Endothelial cell of umbilical vein (primary cell): Measurements from ENCODE around the gene ZNF792. TPM values are rescaled to one million over a fixed set of nuclear protein-coding genes. Genes with fewer than 3 reads are reported as not detected.

Source experiments
- BruUV-seq: library from RNA; stranded (reverse); fragments of 400-500 nt; replicated peaks from 2 replicates; lab custom pipeline; 2021; lab: Mats Ljungman, UMichigan
- CTCF ChIA-PET: fragments of 300-600, 350-600 bp; sonication (Branson Sonifier 250); formaldehyde crosslinking; loops from one replicate; lab custom pipeline; 2021; ENCODE audit warnings: antibody characterized with exemption, inconsistent platforms; lab: Charles Lee
- POLR2A ChIA-PET: fragments of 300-600, 350-600 bp; sonication (Branson Sonifier 250); formaldehyde crosslinking; loops from one replicate; lab custom pipeline; 2021; ENCODE audit warnings: antibody characterized with exemption, inconsistent platforms; lab: Charles Lee
- DNase-seq: peaks from one replicate; pipeline ENCODE4 v3.0.0-alpha.2; 2011; ENCODE audit warnings: low read depth, low spot score
- FAIRE-seq: peaks from 2 replicates; lab custom pipeline; 2011; peaks lifted over from hg19 to GRCh38; lab: Jason Lieb, UNC
- H2AFZ ChIP-seq: 2 replicates; pipeline ENCODE4 v1.6.0; 2012; ENCODE audit warnings: low read depth, low read length, control low read depth, inconsistent platforms
- H3K27ac ChIP-seq: 2 replicates; pipeline ENCODE4 v1.5.1; 2011; ENCODE audit warnings: low read depth, mild to moderate bottlenecking, control low read depth, low read length, moderate library complexity; ENCODE audit not compliant: insufficient read depth
- H3K27me3 ChIP-seq, 2 experiments: 2 replicates each; pipeline versions ENCODE4 v1.6.0 to v1.6.1; 2011; ENCODE audit warnings: low read length in 2 of 2, mixed read lengths in 1 of 2; ENCODE audit not compliant: control insufficient read depth in 2 of 2, insufficient read depth in 2 of 2
- H3K36me3 ChIP-seq, 2 experiments: 2 replicates in 1 of 2; 3 replicates in 1 of 2; pipeline ENCODE4 v1.5.1; 2011; ENCODE audit warnings: low read length in 2 of 2, mild to moderate bottlenecking in 1 of 2, moderate library complexity in 1 of 2; ENCODE audit not compliant: control insufficient read depth in 2 of 2, insufficient read depth in 2 of 2; ENCODE audit errors: extremely low read depth in 1 of 2
- H3K4me1 ChIP-seq: 3 replicates; pipeline ENCODE4 v1.5.1; 2011; ENCODE audit warnings: mild to moderate bottlenecking, low read length; ENCODE audit not compliant: control insufficient read depth, insufficient read depth; ENCODE audit errors: extremely low read depth
- H3K4me2 ChIP-seq: 2 replicates; pipeline ENCODE4 v1.6.1; 2011; ENCODE audit warnings: low read length, control low read depth, mixed read lengths; ENCODE audit not compliant: insufficient read depth
- H3K4me3 ChIP-seq, 3 experiments: fragments of 200-600 bp in 1 of 3; sonication (generic), shearing (Covaris generic) in 1 of 3; replicated peaks in 1 of 3; 2 replicates each; pipeline ENCODE4 v1.5.1; 2011 to 2016; ENCODE audit warnings: control low read depth in 3 of 3, low read length in 3 of 3, mild to moderate bottlenecking in 2 of 3, inconsistent platforms in 1 of 3, low read depth in 1 of 3, moderate library complexity in 1 of 3; ENCODE audit not compliant: insufficient read depth in 1 of 3
- H3K79me2 ChIP-seq: 2 replicates; pipeline ENCODE4 v1.6.0; 2012; ENCODE audit warnings: low read length, inconsistent platforms; ENCODE audit not compliant: control insufficient read depth, insufficient read depth
- H3K9ac ChIP-seq: replicated peaks from 2 replicates; pipeline ENCODE3; 2011; ENCODE audit warnings: low read length, control low read depth; ENCODE audit not compliant: insufficient read depth; ENCODE audit errors: extremely low read depth
- H3K9me1 ChIP-seq: replicated peaks from 3 replicates; pipeline ENCODE4 v1.6.0; 2011; ENCODE audit warnings: mild to moderate bottlenecking, low read length; ENCODE audit not compliant: control insufficient read depth, insufficient read depth; ENCODE audit errors: extremely low read depth
- H3K9me3 ChIP-seq: replicated peaks from 2 replicates; pipeline ENCODE4 v1.5.1; 2012; ENCODE audit warnings: low read length, inconsistent platforms; ENCODE audit not compliant: control insufficient read depth, insufficient read depth
- H4K20me1 ChIP-seq: replicated peaks from 2 replicates; pipeline ENCODE3; 2011; ENCODE audit warnings: mild to moderate bottlenecking, low read length; ENCODE audit not compliant: control insufficient read depth, insufficient read depth; ENCODE audit errors: extremely low read depth
- CTCF ChIP-seq, 2 donors: IDR thresholded peaks; 1 replicate in 1 of 2; 2 replicates in 1 of 2; pipeline ENCODE4 v1.5.1; 2011; ENCODE audit warnings: low read length in 2 of 2, mild to moderate bottlenecking in 2 of 2, moderate library complexity in 2 of 2, control low read depth in 1 of 2, inconsistent platforms in 1 of 2, low read depth in 1 of 2; ENCODE audit not compliant: insufficient read depth in 1 of 2; ENCODE audit errors: extremely low read depth in 1 of 2
- EZH2 ChIP-seq: IDR thresholded peaks from 2 replicates; pipeline ENCODE4 v1.6.1; 2012; ENCODE audit warnings: borderline replicate concordance, low read depth, mild to moderate bottlenecking, moderate library complexity, low read length, inconsistent platforms; ENCODE audit not compliant: severe bottlenecking
- FOS ChIP-seq: IDR thresholded peaks from 2 replicates; pipeline ENCODE4 v1.6.1; 2011; ENCODE audit warnings: mild to moderate bottlenecking, low read length, moderate library complexity, borderline replicate concordance; ENCODE audit not compliant: insufficient read depth
- GATA2 ChIP-seq: IDR thresholded peaks from 2 replicates; pipeline ENCODE4 v1.7.0; 2011; ENCODE audit warnings: low read depth, mild to moderate bottlenecking, moderate library complexity, mixed read lengths, low read length; ENCODE audit not compliant: insufficient read length, insufficient read depth
- JUN ChIP-seq: IDR thresholded peaks from 2 replicates; pipeline ENCODE4 v1.6.1; 2011; ENCODE audit warnings: borderline replicate concordance, low read depth; ENCODE audit not compliant: insufficient read length, insufficient read depth
- MYC ChIP-seq: IDR thresholded peaks from one replicate; pipeline ENCODE4 v1.6.1; 2011; ENCODE audit warnings: mild to moderate bottlenecking, low read depth, low read length
- POLR2A ChIP-seq: IDR thresholded peaks from 2 replicates; pipeline ENCODE4 v1.6.1; 2012; ENCODE audit warnings: low read depth, mild to moderate bottlenecking, control low read depth, low read length
- POLR2AphosphoS5 ChIP-seq: IDR thresholded peaks from 2 replicates; pipeline ENCODE4 v1.6.1; 2012; ENCODE audit warnings: low read depth, mild to moderate bottlenecking, control low read depth, low read length, moderate library complexity; ENCODE audit not compliant: insufficient read depth
- dilution Hi-C: fragments of 300-500 bp; cut with MboI; formaldehyde crosslinking; loops from one replicate; pipeline ENCODE4 v1.15.0; 2019; ENCODE audit warnings: low sequenced_read_pairs; ENCODE audit not compliant: extremely low pct_ligation_motif_present
- intact Hi-C: fragments of 100-400 bp; cut with micrococcal nuclease; formaldehyde crosslinking; loops from one replicate; pipeline ENCODE4 v1.10.0; 2022
- polyA plus RNA-seq, 4 experiments: library from polyadenylated mRNA; depleted of rRNA in 3 of 4; stranded (reverse) in 3 of 4; unstranded in 1 of 4; fragments of >200 nt; gene quantifications; 2 replicates each; pipeline versions ENCODE4 v1.2.1 to v1.2.3, GENCODE V29; 2011 to 2012; ENCODE audit warnings: missing spikeins in 1 of 4
- total RNA-seq: library from RNA; stranded (reverse); gene quantifications from 2 replicates; pipeline ENCODE4 v1.2.3, GENCODE V29; 2021
- TF ChIP-seq, protein P1 (sequence below): IDR thresholded peaks from 2 replicates; pipeline ENCODE4 v1.6.1; 2011; ENCODE audit not compliant: insufficient read depth, insufficient read length

Gene ZNF792
- total and polyA plus RNA-seq, 2 donors (not counting 3 experiments of a cell fraction or from before 2014, with no cell fraction given) = 11.3 to 19.8 TPM

DNA sequence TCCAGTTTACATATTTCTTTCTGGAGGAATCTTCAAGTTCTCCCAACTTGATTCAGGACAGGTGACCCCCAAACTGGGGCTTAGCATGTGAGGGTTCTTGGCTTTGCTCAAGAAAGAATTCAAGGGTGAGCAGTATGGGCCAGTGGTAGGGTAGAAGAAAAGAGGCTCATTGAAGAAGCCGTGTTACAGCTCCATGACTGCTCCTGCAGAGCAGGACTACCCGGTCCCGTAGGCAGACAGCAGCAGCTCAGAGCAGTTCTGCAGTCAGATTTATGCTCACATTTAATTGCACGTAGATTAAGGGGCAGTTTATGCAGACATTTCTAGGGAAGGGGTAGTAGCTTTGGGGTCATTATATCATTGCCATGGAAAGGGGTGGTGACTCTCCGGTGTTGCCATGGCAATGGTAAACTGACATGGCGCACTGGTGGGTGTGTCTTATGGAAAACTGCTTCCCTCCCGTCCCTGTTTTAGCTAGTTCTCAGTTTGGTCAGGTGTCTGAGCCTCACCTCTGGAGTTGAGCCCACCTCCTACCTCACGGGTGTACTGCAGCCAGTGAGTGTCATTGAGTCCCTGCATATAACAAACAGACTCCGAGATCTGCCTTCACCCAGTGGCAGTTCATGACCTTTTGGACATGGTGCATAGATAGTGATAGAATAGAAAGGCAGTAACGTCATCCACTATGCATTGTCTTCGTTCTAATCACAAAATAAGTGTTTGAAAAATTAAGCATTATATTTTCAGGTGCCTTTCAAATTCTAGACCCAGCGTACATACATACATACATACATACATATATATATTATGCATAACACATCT is 16.0 kb upstream of the ZNF792 start:
- DNase-seq (no peak), FAIRE-seq (no peak)
- CTCF ChIA-PET = interaction anchor here (0.6 to 1.7 kb wide), 3 partner anchors 9 to 33 kb away, joined by 3 to 4 read pairs (median 3); no protein-coding TSS in a partner anchor
- no TSS peak for BruUV-seq
- no peaks in the 10 kb centered on the region for H3K9me3 ChIP-seq
- no peaks in the 10 kb centered on the region for H3K9me1 ChIP-seq
- no peak overlapping the region for H2AFZ ChIP-seq
- H3K9ac ChIP-seq = no peak overlapping the region
- peaks cover 2% of the 10 kb centered on the region for H3K4me1 ChIP-seq
- TF ChIP-seq POLR2AphosphoS5 (no peak), CTCF (IDR thresholded peaks at IDR 0.05; ENCODE audit: extremely low read depth in 1 of 2, insufficient read depth in 1 of 2, low read depth in 1 of 2, low read length in 2 of 2) (no peak), FOS (no peak), POLR2A (no peak)
- H3K27ac ChIP-seq = no peak overlapping the region
- dilution Hi-C loops = no loop called here
- H3K79me2 ChIP-seq = no peaks in the 10 kb centered on the region
- intact Hi-C loops = no loop called here
- no peaks in the 10 kb centered on the region for H3K36me3 ChIP-seq
- no peak overlapping the region for H3K4me3 ChIP-seq
- POLR2A ChIA-PET = no interaction called here
- no peaks in the 10 kb centered on the region for H4K20me1 ChIP-seq
- no peak overlapping the region for H3K4me2 ChIP-seq
- H3K27me3 ChIP-seq = peaks cover 0 to 3% of the 10 kb centered on the region in 2 experiments

GRCh38 chr19:34976611-34977010 is 12.6 kb upstream of the ZNF792 start:
- Histone ChIP-seq H3K36me3 (no peaks in the 10 kb centered on the region), H3K9me1 (no peaks in the 10 kb centered on the region), H3K4me1 (no peaks in the 10 kb centered on the region), H2AFZ (no peak overlapping the region), H3K9me3 (no peaks in the 10 kb centered on the region), H4K20me1 (no peaks in the 10 kb centered on the region), H3K9ac (no peak overlapping the region), H3K4me3 (no peak overlapping the region), H3K79me2 (no peaks in the 10 kb centered on the region), H3K27ac (no peak overlapping the region), H3K4me2 (no peak overlapping the region), H3K27me3 (peaks cover 0 to 3% of the 10 kb centered on the region in 2 experiments)
- FAIRE-seq (no peak), DNase-seq (no peak)
- POLR2A ChIA-PET = no interaction called here
- dilution Hi-C loops = no loop called here
- TF ChIP-seq GATA2 = no peak
- no peak for TF ChIP-seq CTCF (IDR thresholded peaks at IDR 0.05; ENCODE audit: extremely low read depth in 1 of 2, insufficient read depth in 1 of 2, low read depth in 1 of 2, low read length in 2 of 2)
- TF ChIP-seq FOS = no peak
- no peak for TF ChIP-seq POLR2A
- TF ChIP-seq, protein P1, sequence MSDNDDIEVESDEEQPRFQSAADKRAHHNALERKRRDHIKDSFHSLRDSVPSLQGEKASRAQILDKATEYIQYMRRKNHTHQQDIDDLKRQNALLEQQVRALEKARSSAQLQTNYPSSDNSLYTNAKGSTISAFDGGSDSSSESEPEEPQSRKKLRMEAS = no peak
- TF ChIP-seq POLR2AphosphoS5 = no peak
- TF ChIP-seq JUN = no peak
- TF ChIP-seq MYC = no peak
- no peak for TF ChIP-seq EZH2
- intact Hi-C loops = no loop called here
- BruUV-seq = no TSS peak
- CTCF ChIA-PET = interaction anchor here (6.3 kb wide), 1 partner anchor 34 kb away, joined by 129 read pairs; no protein-coding TSS in a partner anchor
